ENCODE data around the gene CACNA1D. TPM values are rescaled to one million over a fixed set of nuclear protein-coding genes. Genes with fewer than 3 reads are reported as not detected.

Gene CACNA1D
- total RNA-seq = 0.33 and 0.87 TPM in 2 replicates

GRCh38 chr3:53493963-53494791, at the start of gene CACNA1D:
TSS of gene CACNA1D (plus strand) at chr3:53494611. CDS start at chr3:53495167, 556 bp downstream.

GRCh38 chr3:53846134-53846850, 351.9 kb downstream of the CACNA1D start, which contains the start of the genes CHDH and IL17RB:
TSS of gene CHDH (minus strand) at chr3:53846419. CDS start at chr3:53824008, 22,411 bp downstream.
TSS of gene IL17RB (plus strand) at chr3:53846568. CDS start at chr3:53846589, 21 bp downstream.

Other genes starting within 250 kb of the CACNA1D start
- 680 and 1,459 TPM in 2 replicates for gene TKT, start 238.6 kb upstream of the CACNA1D start, total RNA-seq
- 9.1 and 11.3 TPM in 2 replicates for gene DCP1A, start 147.1 kb upstream of the CACNA1D start, total RNA-seq

Measured in smooth muscle cell of trachea (primary cell).